Mesendoderm (in vitro differentiated cells): Measurements from ENCODE around the gene PLA2G2E.
A peak's percentile ranks its signal among the peaks of the same experiment; 100 is the strongest.
"Not testable (repeated sequence)": the region's sequence is repeated elsewhere in the genome, so short reads cannot be mapped to it uniquely, and the experiment has no call there.

Source experiments
- DNase-seq: peaks from one replicate; pipeline ENCODE4 v3.0.0; 2013
- H2AK5ac ChIP-seq: 2 replicates; pipeline ENCODE4 v1.6.1; 2013; ENCODE audit warnings: low read length, inconsistent platforms
- H2BK120ac ChIP-seq: 2 replicates; pipeline ENCODE4 v1.6.1; 2013; ENCODE audit warnings: low read depth, mild to moderate bottlenecking, low read length, moderate library complexity, mixed read lengths
- H2BK15ac ChIP-seq: replicated peaks from 2 replicates; pipeline ENCODE4 v1.6.1; 2013; ENCODE audit warnings: low read depth, mild to moderate bottlenecking, moderate library complexity
- H2BK5ac ChIP-seq: 2 replicates; pipeline ENCODE4 v1.6.1; 2013; ENCODE audit warnings: low read length, inconsistent platforms
- H3K18ac ChIP-seq: 2 replicates; pipeline ENCODE4 v1.6.1; 2013; ENCODE audit warnings: mild to moderate bottlenecking, low read length, mixed read lengths
- H3K23ac ChIP-seq: one replicate; pipeline ENCODE4 v1.6.1; 2013; ENCODE audit warnings: low read length
- H3K27ac ChIP-seq: 2 replicates; pipeline ENCODE4 v1.5.1; 2013; ENCODE audit warnings: low read depth, mild to moderate bottlenecking, inconsistent platforms, low read length, moderate library complexity
- H3K27me3 ChIP-seq: 2 replicates; pipeline ENCODE4 v1.6.1; 2013; ENCODE audit warnings: low read length, control low read depth, mild to moderate bottlenecking, inconsistent platforms; ENCODE audit not compliant: insufficient read depth, poor library complexity
- H3K36me3 ChIP-seq: 2 replicates; pipeline ENCODE4 v1.6.1; 2013; ENCODE audit warnings: low read length, inconsistent platforms; ENCODE audit not compliant: control insufficient read depth, insufficient read depth
- H3K4ac ChIP-seq: one replicate; pipeline ENCODE4 v1.6.1; 2013; ENCODE audit warnings: low read depth, mild to moderate bottlenecking, low read length, moderate library complexity
- H3K4me1 ChIP-seq: 2 replicates; pipeline ENCODE4 v1.6.1; 2013; ENCODE audit warnings: low read depth, low read length, inconsistent platforms; ENCODE audit not compliant: control insufficient read depth
- H3K4me2 ChIP-seq: 2 replicates; pipeline ENCODE4 v1.6.1; 2013; ENCODE audit warnings: low read length
- H3K4me3 ChIP-seq: 2 replicates; pipeline ENCODE4 v1.5.1; 2013; ENCODE audit warnings: mild to moderate bottlenecking, low read length
- H3K56ac ChIP-seq: one replicate; pipeline ENCODE4 v1.6.1; 2013; ENCODE audit warnings: low read length
- H3K79me1 ChIP-seq: 2 replicates; pipeline ENCODE4 v1.6.1; 2013; ENCODE audit warnings: low read length, inconsistent platforms
- H3K79me2 ChIP-seq: 2 replicates; pipeline ENCODE4 v1.6.1; 2013; ENCODE audit warnings: mild to moderate bottlenecking, low read length; ENCODE audit not compliant: control insufficient read depth, insufficient read depth
- H3K9ac ChIP-seq: 2 replicates; pipeline ENCODE4 v1.6.1; 2013; ENCODE audit warnings: low read length, inconsistent platforms
- H4K5ac ChIP-seq: one replicate; pipeline ENCODE4 v1.6.1; 2013; ENCODE audit warnings: low read length
- H4K8ac ChIP-seq: one replicate; pipeline ENCODE4 v1.6.1; 2013; ENCODE audit warnings: low read depth, mild to moderate bottlenecking, control low read depth, low read length, moderate library complexity
- WGBS: extraction: QIAGEN DNeasy Blood & Tissue Kit; methylation state at CpG from one replicate; pipeline ENCODE4 v1.1.7; 2013; ENCODE audit warnings: low lambda C conversion rate, missing lambda C conversion rate; ENCODE audit not compliant: insufficient coverage; ENCODE audit errors: extremely low coverage; 5-methylcytosine and 5-hydroxymethylcytosine counted together

PLA2G2E gene

GRCh38 chr1:19880841-19881240 is 42.6 kb downstream of the PLA2G2E start:
- H4K5ac ChIP-seq, H3K56ac ChIP-seq, H3K36me3 ChIP-seq, DNase-seq, H3K4me3 ChIP-seq, H3K27ac ChIP-seq, H3K9ac ChIP-seq, H2AK5ac ChIP-seq, H3K4ac ChIP-seq, H2BK15ac ChIP-seq, H3K27me3 ChIP-seq, H2BK5ac ChIP-seq, H2BK120ac ChIP-seq, H3K4me1 ChIP-seq, H3K4me2 ChIP-seq, H3K23ac ChIP-seq, H4K8ac ChIP-seq, H3K18ac ChIP-seq: not testable (repeated sequence)
- Histone ChIP-seq H3K79me2 (peaks cover 26% of the 10 kb centered on the region), H3K79me1 (peaks cover 19% of the 10 kb centered on the region)
- WGBS, result no CpG with 5 or more reads among the region's 5 CpGs

- no peak for DNase-seq
- no peak overlapping the region for H2BK15ac ChIP-seq
- peaks cover 18% of the 10 kb centered on the region for H3K79me2 ChIP-seq
- no peak overlapping the region for H3K56ac ChIP-seq
- peaks cover 12% of the 10 kb centered on the region for H3K79me1 ChIP-seq
- no peak overlapping the region for H2BK5ac ChIP-seq
- WGBS, result no CpG with 5 or more reads among the region's 4 CpGs
- H3K23ac ChIP-seq, result no peak overlapping the region
- H3K4me3 ChIP-seq, result no peak overlapping the region
- no peak overlapping the region for H4K5ac ChIP-seq
- no peak overlapping the region for H3K4me2 ChIP-seq
- H3K27me3 ChIP-seq, result no peaks in the 10 kb centered on the region
- peaks cover 2% of the 10 kb centered on the region for H3K4me1 ChIP-seq
- H2BK120ac ChIP-seq, result no peak overlapping the region
- H3K4ac ChIP-seq, result no peak overlapping the region
- no peak overlapping the region for H3K27ac ChIP-seq
- H2AK5ac ChIP-seq, result no peak overlapping the region
- H4K8ac ChIP-seq, result no peak overlapping the region
- no peak overlapping the region for H3K18ac ChIP-seq
- no peak overlapping the region for H3K9ac ChIP-seq
- H3K36me3 ChIP-seq, result no peaks in the 10 kb centered on the region
Observed at GRCh38 chr1:19879661-19880060, 43.8 kb downstream of the PLA2G2E start.

DNA sequence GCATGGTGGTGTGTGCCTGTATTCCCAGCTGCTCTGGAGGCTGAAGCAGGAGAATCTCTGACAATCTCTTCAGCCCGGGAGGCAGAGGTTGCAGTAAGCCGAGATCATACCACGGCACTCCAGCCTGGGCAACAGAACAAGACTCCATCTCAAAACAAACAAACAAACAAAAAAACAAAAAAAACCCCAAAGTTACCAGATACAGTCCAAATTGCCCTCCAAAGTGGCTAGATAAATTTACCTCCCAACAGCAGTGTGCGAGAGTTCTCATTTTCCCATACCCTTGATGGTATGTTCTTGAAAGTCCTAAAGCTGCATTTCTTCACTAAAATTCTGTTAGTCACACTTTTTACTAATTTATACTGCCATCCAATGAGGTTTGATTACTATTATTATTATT is 44.2 kb downstream of the PLA2G2E start:
- Histone ChIP-seq H3K36me3 (no peaks in the 10 kb centered on the region), H4K5ac (no peak overlapping the region), H3K79me1 (peaks cover 10% of the 10 kb centered on the region), H3K4ac (no peak overlapping the region), H3K79me2 (peaks cover 16% of the 10 kb centered on the region), H2AK5ac (no peak overlapping the region), H3K4me2 (no peak overlapping the region), H2BK120ac (no peak overlapping the region), H2BK15ac (no peak overlapping the region), H3K56ac (no peak overlapping the region), H4K8ac (no peak overlapping the region), H3K4me3 (no peak overlapping the region), H2BK5ac (no peak overlapping the region), H3K27me3 (no peaks in the 10 kb centered on the region), H3K9ac (no peak overlapping the region), H3K4me1 (peaks cover 2% of the 10 kb centered on the region), H3K23ac (no peak overlapping the region), H3K18ac (no peak overlapping the region), H3K27ac (no peak overlapping the region)
- no peak for DNase-seq
- WGBS, result no CpG with 5 or more reads among the region's 4 CpGs

DNA sequence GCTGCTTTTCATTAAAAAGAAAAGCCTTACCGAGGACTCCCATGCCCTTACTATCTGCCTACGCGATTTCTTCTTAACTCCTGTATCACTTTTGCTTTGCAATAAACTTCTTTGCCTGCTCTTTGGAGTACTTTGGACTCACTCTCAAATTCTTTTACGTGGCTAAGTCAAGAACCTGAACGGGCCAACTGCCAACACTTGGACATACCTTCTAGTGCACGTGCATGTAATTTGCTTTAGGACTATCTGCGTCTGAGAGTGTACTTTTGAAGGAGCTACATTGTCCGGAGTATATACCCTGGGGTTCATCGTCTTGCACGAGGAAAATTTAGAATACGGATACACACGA is 44.8 kb downstream of the PLA2G2E start:
- Histone ChIP-seq H2AK5ac (no peak overlapping the region), H3K4me1 (peaks cover 2% of the 10 kb centered on the region), H3K4me2 (no peak overlapping the region), H3K79me1 (peaks cover 7% of the 10 kb centered on the region), H3K4me3 (no peak overlapping the region), H2BK120ac (no peak overlapping the region), H3K4ac (no peak overlapping the region), H3K27me3 (no peaks in the 10 kb centered on the region), H4K5ac (no peak overlapping the region), H3K9ac (no peak overlapping the region), H3K36me3 (no peaks in the 10 kb centered on the region), H2BK5ac (no peak overlapping the region), H3K56ac (no peak overlapping the region), H3K79me2 (peaks cover 10% of the 10 kb centered on the region), H3K23ac (no peak overlapping the region), H4K8ac (no peak overlapping the region), H3K18ac (no peak overlapping the region), H3K27ac (no peak overlapping the region), H2BK15ac (no peak overlapping the region)
- WGBS, result no CpG with 5 or more reads among the region's 12 CpGs
- no peak for DNase-seq

DNA sequence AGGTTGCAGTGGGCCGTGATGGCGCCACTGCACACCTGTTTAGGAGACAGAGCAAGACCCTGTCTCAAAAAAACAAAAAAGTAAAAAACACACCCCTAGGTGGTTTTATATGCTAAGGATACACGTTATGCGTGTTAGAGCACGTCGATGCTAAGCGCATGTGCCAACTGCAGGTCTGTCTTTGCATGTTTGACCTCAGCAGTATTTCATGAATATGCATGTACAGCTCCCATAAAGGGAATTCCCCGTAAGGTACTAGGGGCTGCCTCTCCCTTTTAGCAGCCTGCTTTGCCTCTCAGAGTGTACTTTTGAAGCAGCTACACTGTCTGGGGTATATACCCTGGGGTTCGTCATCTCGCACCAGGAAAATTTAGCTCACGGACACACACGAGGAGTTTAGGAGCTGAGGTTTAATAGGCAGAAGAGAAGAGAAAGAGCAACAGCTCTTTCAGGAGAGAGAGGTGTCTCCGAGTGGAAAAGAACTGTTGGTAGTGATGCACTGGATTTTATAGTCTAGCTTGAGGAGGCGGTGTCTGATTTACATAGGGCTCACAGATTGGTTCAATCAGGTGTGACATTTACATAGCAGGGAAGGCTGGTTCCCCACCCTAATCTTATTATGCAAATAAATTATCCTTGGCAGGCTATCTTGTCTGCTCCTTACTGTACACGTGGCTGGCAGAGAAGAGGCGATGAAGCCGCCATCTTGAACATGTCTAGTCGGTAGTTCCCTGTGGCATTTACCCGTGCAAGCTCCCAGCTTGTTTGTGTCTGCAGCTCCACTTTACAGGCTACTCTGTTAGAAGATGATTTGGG is 45.4 kb downstream of the PLA2G2E start:
- Histone ChIP-seq H3K27me3 (no peaks in the 10 kb centered on the region), H3K36me3 (no peaks in the 10 kb centered on the region), H2BK5ac (no peak overlapping the region), H2BK120ac (no peak overlapping the region), H2BK15ac (no peak overlapping the region), H3K23ac (no peak overlapping the region), H3K27ac (no peak overlapping the region), H3K79me1 (peaks cover 3% of the 10 kb centered on the region), H3K9ac (no peak overlapping the region), H3K4ac (no peak overlapping the region), H3K18ac (no peak overlapping the region), H4K5ac (no peak overlapping the region), H3K4me3 (no peak overlapping the region), H4K8ac (no peak overlapping the region), H3K79me2 (peaks cover 4% of the 10 kb centered on the region), H3K4me1 (no peaks in the 10 kb centered on the region), H2AK5ac (no peak overlapping the region), H3K4me2 (no peak overlapping the region), H3K56ac (no peak overlapping the region)
- peak; percentile 40 for DNase-seq
- WGBS, result no CpG with 5 or more reads among the region's 19 CpGs
